Endothelial cell (in vitro differentiated cells): ENCODE results near the gene NKAIN2. TPM values are rescaled to one million over a fixed set of nuclear protein-coding genes. Genes with fewer than 3 reads are reported as not detected.

Experiments used
- DNase-seq: peaks from one replicate; pipeline ENCODE4 v3.0.0; 2021; ENCODE audit warnings: low spot score
- H3K27ac Mint-ChIP-seq: one replicate; pipeline ENCODE4 v1.8.0; 2021; ENCODE audit warnings: mixed read lengths, inconsistent platforms; ENCODE audit not compliant: unreplicated experiment
- H3K27me3 Mint-ChIP-seq: one replicate; pipeline ENCODE4 v1.8.0; 2021; ENCODE audit warnings: mild to moderate bottlenecking, moderate library complexity, mixed read lengths, inconsistent platforms; ENCODE audit not compliant: unreplicated experiment
- H3K36me3 Mint-ChIP-seq: one replicate; pipeline ENCODE4 v1.8.0; 2021; ENCODE audit warnings: mild to moderate bottlenecking, low read depth, mixed read lengths, inconsistent platforms; ENCODE audit not compliant: unreplicated experiment
- H3K4me1 Mint-ChIP-seq: one replicate; pipeline ENCODE4 v1.8.0; 2021; ENCODE audit warnings: mild to moderate bottlenecking, mixed read lengths, inconsistent platforms; ENCODE audit not compliant: unreplicated experiment
- H3K4me3 Mint-ChIP-seq: one replicate; pipeline ENCODE4 v1.8.0; 2021; ENCODE audit warnings: mild to moderate bottlenecking, mixed read lengths, inconsistent platforms; ENCODE audit not compliant: unreplicated experiment
- H3K9me3 Mint-ChIP-seq: one replicate; pipeline ENCODE4 v1.8.0; 2021; ENCODE audit warnings: mixed read lengths, inconsistent platforms; ENCODE audit not compliant: unreplicated experiment
- CTCF ChIP-seq: fragments of 200-600 bp; sonication (generic); IDR thresholded peaks from one replicate; pipeline ENCODE4 v1.5.0; 2021; ENCODE audit warnings: antibody characterized with exemption; ENCODE audit not compliant: unreplicated experiment
- total RNA-seq: library from RNA; stranded (reverse); fragmentation: NEBNext Ultra II Directional; extraction: Animal tissue kit (Norgen Biotek cat#: 25700); gene quantifications from one replicate; pipeline ENCODE4 v1.2.1, GENCODE V29; 2021; ENCODE audit not compliant: unreplicated experiment

NKAIN2 gene
- total RNA-seq, 1 donor from 2014 or later: 9.5 TPM

GRCh38 chr6:124132256-124132655 lies 328.6 kb downstream of the NKAIN2 start:
- no peak overlapping the region for H3K27ac Mint-ChIP-seq
- H3K4me3 Mint-ChIP-seq: no peak overlapping the region
- no peaks in the 10 kb centered on the region for H3K4me1 Mint-ChIP-seq
- no peak for TF ChIP-seq CTCF
- H3K9me3 Mint-ChIP-seq: no peaks in the 10 kb centered on the region
- peaks cover 4% of the 10 kb centered on the region for H3K27me3 Mint-ChIP-seq
- no peaks in the 10 kb centered on the region for H3K36me3 Mint-ChIP-seq
- no peak for DNase-seq

GRCh38 chr6:124142852-124143251 lies 339.2 kb downstream of the NKAIN2 start:
- Mint-ChIP-seq H3K36me3 (no peaks in the 10 kb centered on the region), H3K4me3 (no peak overlapping the region), H3K4me1 (no peaks in the 10 kb centered on the region), H3K27ac (no peak overlapping the region), H3K27me3 (no peaks in the 10 kb centered on the region), H3K9me3 (no peaks in the 10 kb centered on the region)
- DNase-seq: no peak
- TF ChIP-seq CTCF: no peak

- no peak for TF ChIP-seq CTCF
- Mint-ChIP-seq H3K4me3 (no peak overlapping the region), H3K36me3 (no peaks in the 10 kb centered on the region), H3K27ac (no peak overlapping the region), H3K4me1 (no peaks in the 10 kb centered on the region), H3K9me3 (no peaks in the 10 kb centered on the region), H3K27me3 (no peaks in the 10 kb centered on the region)
- DNase-seq: no peak
Observed at GRCh38 chr6:124143435-124143834, 339.8 kb downstream of the NKAIN2 start.

- Mint-ChIP-seq H3K27ac (no peak overlapping the region), H3K9me3 (no peaks in the 10 kb centered on the region), H3K4me3 (no peak overlapping the region), H3K36me3 (no peaks in the 10 kb centered on the region), H3K4me1 (no peaks in the 10 kb centered on the region), H3K27me3 (no peaks in the 10 kb centered on the region)
- no peak for TF ChIP-seq CTCF
- no peak for DNase-seq
Observed at GRCh38 chr6:124147621-124148020, 344.0 kb downstream of the NKAIN2 start.

- no peak for TF ChIP-seq CTCF
- Mint-ChIP-seq H3K27me3 (no peaks in the 10 kb centered on the region), H3K27ac (no peak overlapping the region), H3K36me3 (no peaks in the 10 kb centered on the region), H3K4me1 (no peaks in the 10 kb centered on the region), H3K4me3 (no peak overlapping the region), H3K9me3 (no peaks in the 10 kb centered on the region)
- DNase-seq: no peak
Observed at GRCh38 chr6:124148236-124148957, 344.7 kb downstream of the NKAIN2 start.
